ENCODE measurements around the gene CYFIP1. TPM values are rescaled to one million over a fixed set of nuclear protein-coding genes. Genes with fewer than 3 reads are reported as not detected.

The CYFIP1 gene
- total RNA-seq, 1 donor: 108 TPM

- TF ChIP-seq CTCF (IDR thresholded peaks at IDR 0.05; ENCODE audit: insufficient read depth, low read depth, low read length): no peak
- DNase-seq (ENCODE audit: low read depth): no peak
- peak overlapping the region; percentile 86 for H3K4me3 ChIP-seq (ENCODE audit: low read depth, low read length)
These were observed 141.0 kb downstream of the CYFIP1 start for GRCh38 chr15:22839046-22839695.

GRCh38 chr15:22838292-22839042 is 141.7 kb downstream of the CYFIP1 start, which contains the start of gene NIPA2:
TSS of gene NIPA2 (plus strand) at chr15:22838666. CDS start at chr15:22851732, 13,066 bp downstream.
- DNase-seq (ENCODE audit: low read depth): peak; percentile 99
- H3K4me3 ChIP-seq (ENCODE audit: low read depth, low read length): peak within 1 kb of the TSS; percentile 86
- no peak for TF ChIP-seq CTCF (IDR thresholded peaks at IDR 0.05; ENCODE audit: insufficient read depth, low read depth, low read length)

- H3K4me3 ChIP-seq (ENCODE audit: low read depth, low read length): no peak overlapping the region
- no peak for DNase-seq (ENCODE audit: low read depth)
- TF ChIP-seq CTCF (IDR thresholded peaks at IDR 0.05; ENCODE audit: insufficient read depth, low read depth, low read length): no peak
These were observed 148.7 kb downstream of the CYFIP1 start for GRCh38 chr15:22831473-22831872.

DNA sequence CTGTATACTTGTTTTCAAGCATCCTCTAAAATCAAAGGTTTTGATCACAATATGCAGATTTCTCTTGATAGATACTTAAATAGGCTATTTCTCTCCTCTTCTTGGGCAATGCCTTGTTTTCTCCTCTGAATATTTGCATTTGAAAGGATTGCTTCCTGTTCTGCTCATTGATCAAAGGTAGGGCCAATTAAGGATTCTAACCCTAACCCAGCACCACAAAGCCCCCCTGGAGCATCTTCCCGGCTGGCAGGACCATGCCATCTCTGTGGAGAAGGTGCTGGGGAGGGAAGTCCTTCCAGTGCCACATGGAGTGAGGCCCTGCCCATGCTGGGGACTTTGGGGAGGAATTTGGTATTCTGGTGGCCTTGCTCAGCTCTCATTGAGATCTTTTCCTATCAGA is 153.0 kb downstream of the CYFIP1 start:
- H3K4me3 ChIP-seq (ENCODE audit: low read depth, low read length): no peak overlapping the region
- no peak for TF ChIP-seq CTCF (IDR thresholded peaks at IDR 0.05; ENCODE audit: insufficient read depth, low read depth, low read length)
- no peak for DNase-seq (ENCODE audit: low read depth)

GRCh38 chr15:22823495-22824128 is 156.6 kb downstream of the CYFIP1 start:
- H3K4me3 ChIP-seq (ENCODE audit: low read depth, low read length): no peak overlapping the region
- no peak for TF ChIP-seq CTCF (IDR thresholded peaks at IDR 0.05; ENCODE audit: insufficient read depth, low read depth, low read length)
- no peak for DNase-seq (ENCODE audit: low read depth)

DNA sequence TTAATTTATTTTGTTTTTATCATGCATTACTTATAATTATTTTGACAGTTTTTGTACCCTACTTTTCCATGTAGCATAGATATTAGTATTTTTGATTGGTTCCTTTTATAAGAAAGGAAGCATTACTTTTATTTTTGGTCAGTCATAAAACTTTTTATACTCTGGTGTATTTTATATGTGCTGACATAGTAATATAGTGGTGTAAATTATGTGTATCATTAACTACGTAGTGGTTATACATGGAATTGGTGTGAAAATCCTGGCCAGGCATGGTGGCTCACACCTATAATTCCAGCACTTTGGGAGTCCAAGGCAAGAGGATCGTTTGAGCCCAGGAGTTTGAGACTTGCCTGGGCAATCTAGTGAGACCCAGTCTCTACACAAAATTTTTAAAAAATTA is 160.5 kb downstream of the CYFIP1 start:
- H3K4me3 ChIP-seq (ENCODE audit: low read depth, low read length): no peak overlapping the region
- no peak for DNase-seq (ENCODE audit: low read depth)
- no peak for TF ChIP-seq CTCF (IDR thresholded peaks at IDR 0.05; ENCODE audit: insufficient read depth, low read depth, low read length)

Other genes with a start within 250 kb of the CYFIP1 start
- 6.8 and 8.2 TPM in 2 replicates for gene NIPA1, start 193.7 kb downstream of the CYFIP1 start, total RNA-seq
- 50.3 and 69.1 TPM in 2 replicates for gene NIPA2, start 141.7 kb downstream of the CYFIP1 start, total RNA-seq
- 21.3 and 31.1 TPM in 2 replicates for gene TUBGCP5, start 59.2 kb upstream of the CYFIP1 start, total RNA-seq
- not detected in 2 replicates for gene GOLGA6L1, start 156.5 kb upstream of the CYFIP1 start, total RNA-seq